HEK293T (cell line): Measurements from ENCODE around the gene MROH9.

Experiments used
- CTCF ChIA-PET: fragments of 350-600 bp; formaldehyde crosslinking; extraction: SDS; loops from one replicate; lab custom pipeline; 2021; ENCODE audit warnings: antibody characterized with exemption, inconsistent platforms; lab: Yijun Ruan, JAX
- POLR2A ChIA-PET: fragments of 350-600 bp; formaldehyde crosslinking; extraction: SDS; loops from one replicate; lab custom pipeline; 2020; ENCODE audit warnings: antibody characterized with exemption, inconsistent platforms; lab: Yijun Ruan, JAX
- DNase-seq: peaks from one replicate; pipeline ENCODE4 v3.0.0; 2012; ENCODE audit warnings: mixed read lengths; ENCODE audit errors: extremely low spot score
- ARNT ChIP-seq: fragments of 450-650 bp; IDR thresholded peaks from 2 replicates; pipeline ENCODE4 v1.6.1; 2017; ENCODE audit warnings: mild to moderate bottlenecking
- BHLHE40 ChIP-seq: fragments of 450-650 bp; IDR thresholded peaks from 2 replicates; pipeline ENCODE4 v1.6.1; 2016; ENCODE audit warnings: mild to moderate bottlenecking, moderate library complexity, borderline replicate concordance
- CTBP1 ChIP-seq: fragments of 450-650 bp; IDR thresholded peaks from 2 replicates; pipeline ENCODE4 v1.6.1; 2016; ENCODE audit warnings: borderline replicate concordance
- ELF4 ChIP-seq: fragments of 450-650 bp; IDR thresholded peaks from 2 replicates; pipeline ENCODE4 v1.6.1; 2017; ENCODE audit warnings: antibody characterized with exemption
- FOXA1 ChIP-seq: fragments of 450-650 bp; IDR thresholded peaks from 2 replicates; pipeline ENCODE4 v1.6.1; 2016; ENCODE audit warnings: mild to moderate bottlenecking
- FOXK2 ChIP-seq: fragments of 450-650 bp; IDR thresholded peaks from 2 replicates; pipeline ENCODE4 v1.6.1; 2016; ENCODE audit warnings: mild to moderate bottlenecking
- FOXM1 ChIP-seq: fragments of 450-650 bp; IDR thresholded peaks from 2 replicates; pipeline ENCODE4 v1.6.1; 2017; ENCODE audit warnings: mild to moderate bottlenecking, borderline replicate concordance
- HDGF ChIP-seq: fragments of 450-650 bp; IDR thresholded peaks from 2 replicates; pipeline ENCODE4 v1.6.1; 2017; ENCODE audit warnings: antibody characterized with exemption, borderline replicate concordance
- L3MBTL2 ChIP-seq: fragments of 450-650 bp; conservative IDR thresholded peaks from 2 replicates; pipeline ENCODE4 v1.6.1; 2016; ENCODE audit warnings: mild to moderate bottlenecking
- LEF1 ChIP-seq: fragments of 450-650 bp; IDR thresholded peaks from 2 replicates; pipeline ENCODE4 v1.6.1; 2017; ENCODE audit warnings: mild to moderate bottlenecking, borderline replicate concordance
- NFRKB ChIP-seq: fragments of 450-650 bp; IDR thresholded peaks from 2 replicates; pipeline ENCODE4 v1.6.1; 2016; ENCODE audit warnings: mild to moderate bottlenecking, moderate library complexity
- SP1 ChIP-seq: fragments of 450-650 bp; IDR thresholded peaks from 2 replicates; pipeline ENCODE4 v1.6.1; 2017
- SUZ12 ChIP-seq: fragments of 450-650 bp; IDR thresholded peaks from 2 replicates; pipeline ENCODE4 v1.6.1; 2016; ENCODE audit warnings: mild to moderate bottlenecking
- TARDBP ChIP-seq: fragments of 450-650 bp; IDR thresholded peaks from 2 replicates; pipeline ENCODE4 v1.6.1; 2016
- ZNF384 ChIP-seq: fragments of 450-650 bp; IDR thresholded peaks from 2 replicates; pipeline ENCODE4 v1.6.1; 2016
- TF ChIP-seq, protein P1 (sequence below): fragments of 450-650 bp; IDR thresholded peaks from 2 replicates; pipeline ENCODE4 v1.6.1; 2016

MROH9 gene

GRCh38 chr1:171075041-171075440 is 139.7 kb downstream of the MROH9 start:
- CTCF ChIA-PET, result no interaction called here
- POLR2A ChIA-PET, result no interaction called here
- no peak for DNase-seq
- TF ChIP-seq FOXK2 (no peak), NFRKB (no peak), ARNT (no peak), ELF4 (no peak), CTBP1 (no peak), SUZ12 (no peak), SP1 (no peak), ZNF384 (no peak), HDGF (no peak), BHLHE40 (no peak)

GRCh38 chr1:171081314-171081753 is 146.0 kb downstream of the MROH9 start:
- ChIA-PET POLR2A (no interaction called here), CTCF (interaction anchor here (0.6 to 1.9 kb wide), 5 partner anchors 10 to 358 kb away, joined by 3 to 10 read pairs (median 5); partner anchors contain the start of genes FMO3 and FMO4)
- DNase-seq, result no peak
- no peak for TF ChIP-seq SP1
- TF ChIP-seq, protein P1, sequence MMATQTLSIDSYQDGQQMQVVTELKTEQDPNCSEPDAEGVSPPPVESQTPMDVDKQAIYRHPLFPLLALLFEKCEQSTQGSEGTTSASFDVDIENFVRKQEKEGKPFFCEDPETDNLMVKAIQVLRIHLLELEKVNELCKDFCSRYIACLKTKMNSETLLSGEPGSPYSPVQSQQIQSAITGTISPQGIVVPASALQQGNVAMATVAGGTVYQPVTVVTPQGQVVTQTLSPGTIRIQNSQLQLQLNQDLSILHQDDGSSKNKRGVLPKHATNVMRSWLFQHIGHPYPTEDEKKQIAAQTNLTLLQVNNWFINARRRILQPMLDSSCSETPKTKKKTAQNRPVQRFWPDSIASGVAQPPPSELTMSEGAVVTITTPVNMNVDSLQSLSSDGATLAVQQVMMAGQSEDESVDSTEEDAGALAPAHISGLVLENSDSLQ, result no peak
- no peak for TF ChIP-seq TARDBP
- no peak for TF ChIP-seq L3MBTL2
- no peak for TF ChIP-seq ARNT
- TF ChIP-seq HDGF, result no peak
- no peak for TF ChIP-seq CTBP1
- no peak for TF ChIP-seq LEF1

DNA sequence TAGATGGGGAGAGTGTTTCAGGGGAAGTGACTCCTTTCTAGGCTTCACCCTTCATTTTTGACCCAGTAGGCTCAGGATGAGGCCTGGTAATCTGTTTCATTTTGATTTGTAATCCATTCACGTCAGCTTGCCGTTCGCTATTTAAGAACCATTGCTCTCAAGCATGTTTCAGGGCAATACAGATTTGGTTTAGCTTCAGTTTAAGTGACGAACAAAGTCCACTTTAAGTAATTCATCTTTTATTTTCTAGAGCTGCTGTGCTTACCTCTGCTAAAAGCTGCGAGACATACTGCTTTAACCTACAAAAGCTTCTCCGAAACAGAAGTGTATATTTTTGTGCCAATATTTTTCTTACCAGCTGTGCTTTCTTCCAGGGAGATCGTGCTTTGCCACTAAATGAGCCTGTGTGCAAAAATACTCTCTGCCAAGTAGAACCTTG is 146.4 kb downstream of the MROH9 start:
- POLR2A ChIA-PET, result no interaction called here
- CTCF ChIA-PET, result interaction anchor here (1.0 to 1.9 kb wide), 4 partner anchors 9 to 232 kb away, joined by 3 to 10 read pairs (median 6); partner anchors contain the start of genes FMO3 and FMO4
- TF ChIP-seq L3MBTL2 (no peak), LEF1 (no peak)
- DNase-seq, result no peak

GRCh38 chr1:171082606-171083005 is 147.3 kb downstream of the MROH9 start:
- ChIA-PET CTCF (interaction anchor here (1.9 kb wide), 1 partner anchor 231 kb away, joined by 10 read pairs; the partner anchor contains the start of gene FMO4), POLR2A (no interaction called here)
- TF ChIP-seq ARNT (no peak), TARDBP (no peak), CTBP1 (no peak), SUZ12 (no peak)
- DNase-seq, result no peak

DNA sequence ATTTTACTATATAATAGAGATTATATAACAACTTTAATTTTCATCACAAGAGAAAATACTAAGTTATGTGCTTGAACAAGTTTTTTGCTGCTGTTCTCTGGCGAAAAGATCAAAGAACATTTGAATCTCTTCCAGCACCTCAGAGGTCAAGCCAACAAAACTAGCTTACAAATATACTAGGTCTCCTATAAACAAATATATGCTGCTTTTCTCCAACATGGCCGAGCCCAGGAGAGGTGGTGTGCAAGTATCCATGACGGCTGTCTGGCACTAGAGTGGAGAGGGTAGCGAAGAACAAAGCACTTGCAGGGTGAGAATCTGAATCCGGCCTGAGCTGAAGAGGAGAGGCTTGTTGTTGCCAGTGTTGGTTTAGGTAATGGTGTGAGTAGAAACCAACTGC is 147.9 kb downstream of the MROH9 start:
- CTCF ChIA-PET, result no interaction called here
- no peak for DNase-seq
- TF ChIP-seq HDGF (no peak), LEF1 (no peak), CTBP1 (no peak), NFRKB (no peak)
- POLR2A ChIA-PET, result no interaction called here

GRCh38 chr1:171084091-171084490 is 148.8 kb downstream of the MROH9 start:
- TF ChIP-seq FOXM1, result no peak
- no peak for TF ChIP-seq SP1
- TF ChIP-seq SUZ12, result no peak
- TF ChIP-seq FOXK2, result no peak
- no peak for TF ChIP-seq FOXA1
- TF ChIP-seq HDGF, result no peak
- CTCF ChIA-PET, result no interaction called here
- no peak for DNase-seq
- POLR2A ChIA-PET, result no interaction called here

DNA sequence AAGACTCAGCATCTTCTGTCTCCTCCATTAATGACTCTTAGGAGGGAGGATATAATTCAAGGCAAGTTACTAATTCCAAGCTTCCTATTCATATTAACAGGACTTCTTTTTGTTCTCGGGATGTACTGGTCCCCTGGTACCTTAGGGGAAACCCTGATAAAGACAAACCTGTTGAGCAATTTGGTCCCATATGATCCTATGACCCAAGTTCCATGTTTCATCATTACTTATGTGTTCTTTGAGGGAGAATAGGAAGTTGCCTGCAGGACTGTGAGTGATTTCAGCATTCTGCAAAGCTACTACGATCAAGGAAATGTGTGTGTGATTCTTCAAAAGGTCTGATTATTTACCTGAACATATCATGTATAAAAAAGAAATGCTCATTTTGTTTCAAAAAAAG is 149.5 kb downstream of the MROH9 start:
- POLR2A ChIA-PET, result no interaction called here
- no peak for DNase-seq
- CTCF ChIA-PET, result no interaction called here
- TF ChIP-seq L3MBTL2, result no peak

DNA sequence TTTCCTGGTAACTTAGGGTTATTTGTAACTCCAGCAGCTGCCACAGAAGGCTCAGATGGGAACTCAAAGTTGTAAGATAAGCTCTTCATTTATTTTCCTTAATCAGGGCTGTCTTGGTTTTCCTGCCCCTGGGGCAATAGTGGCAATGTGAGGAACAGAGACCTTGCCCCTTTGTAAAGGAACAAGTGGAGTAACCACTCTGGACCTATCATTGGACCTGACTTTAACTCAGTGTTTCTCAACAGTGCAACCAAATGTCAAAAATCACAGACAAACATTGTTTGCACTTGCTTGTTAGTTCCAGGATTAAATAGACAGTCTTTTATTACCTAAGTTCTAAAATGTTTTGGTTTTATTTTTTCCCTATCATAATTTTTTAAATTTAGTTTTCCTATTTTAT is 152.6 kb downstream of the MROH9 start:
- no peak for DNase-seq
- CTCF ChIA-PET, result no interaction called here
- POLR2A ChIA-PET, result no interaction called here
- TF ChIP-seq ARNT, result no peak
- no peak for TF ChIP-seq ELF4
- TF ChIP-seq, protein P1, result no peak
- TF ChIP-seq FOXA1, result no peak
- no peak for TF ChIP-seq SP1

- TF ChIP-seq FOXK2 (no peak), NFRKB (no peak), CTBP1 (no peak)
- TF ChIP-seq, protein P1, result no peak
- CTCF ChIA-PET, result interaction anchor here (1.5 kb wide), 1 partner anchor 9 kb away, joined by 6 read pairs; no protein-coding TSS in a partner anchor
- DNase-seq, result no peak
- POLR2A ChIA-PET, result no interaction called here
Measured at GRCh38 chr1:171090604-171091003, 155.3 kb downstream of the MROH9 start, which contains the start of gene FMO3. FMO3 (plus strand) TSS chr1:171090905; CDS start chr1:171092659, 1,754 bp downstream.
